HepG2 (cell line): Measurements from ENCODE around the gene MLLT10. TPM values are rescaled to one million over a fixed set of nuclear protein-coding genes. Genes with fewer than 3 reads are reported as not detected.

Experiments
- ASH2L ChIP-seq: fragments of 300-600, 200-600 bp; sonication (generic); IDR thresholded peaks from 2 replicates; pipeline ENCODE4 v1.7.0; 2017; ENCODE audit warnings: low read depth, mild to moderate bottlenecking, moderate library complexity, mixed read lengths, low read length; ENCODE audit not compliant: insufficient read length
- ATF6 ChIP-seq: sonication (generic); formaldehyde crosslinking; conservative IDR thresholded peaks from 2 replicates; pipeline ENCODE4 v1.4.0; 2020; ENCODE audit warnings: missing genetic modification reagents
- FOXC1 ChIP-seq: sonication (generic); formaldehyde crosslinking; IDR thresholded peaks from 2 replicates; pipeline ENCODE4 v1.8.0; 2022; ENCODE audit warnings: mild to moderate bottlenecking, missing genetic modification reagents, borderline replicate concordance
- IRX3 ChIP-seq: sonication (generic); formaldehyde crosslinking; IDR thresholded peaks from 2 replicates; pipeline ENCODE4 v1.8.1; 2023; ENCODE audit warnings: mild to moderate bottlenecking, low read depth, missing genetic modification reagents, borderline replicate concordance
- KLF11 ChIP-seq: IDR thresholded peaks from 2 replicates; pipeline ENCODE4 v1.6.1; 2016; ENCODE audit warnings: missing compliant biosample characterization
- NBN ChIP-seq: fragments of 450-650 bp; conservative IDR thresholded peaks from 2 replicates; pipeline ENCODE4 v1.6.1; 2017
- NFKB2 ChIP-seq: sonication (generic); formaldehyde crosslinking; IDR thresholded peaks from 2 replicates; pipeline ENCODE4 v1.4.0; 2020; ENCODE audit warnings: missing genetic modification reagents, borderline replicate concordance
- NFKBIZ ChIP-seq: IDR thresholded peaks from 2 replicates; pipeline ENCODE4 v1.6.1; 2018; ENCODE audit warnings: missing genetic modification reagents, missing compliant biosample characterization
- RAD21 ChIP-seq: fragments of 450-650 bp; formaldehyde crosslinking; IDR thresholded peaks from 2 replicates; pipeline ENCODE4 v1.5.0; 2020; ENCODE audit warnings: mild to moderate bottlenecking
- RORA ChIP-seq: sonication (generic); formaldehyde crosslinking; IDR thresholded peaks from 2 replicates; pipeline ENCODE4 v1.5.0; 2020; ENCODE audit warnings: mild to moderate bottlenecking, missing genetic modification reagents, moderate library complexity
- SOX6 ChIP-seq, 2 experiments: fragments of 450-650 bp in 1 of 2; sonication (generic) in 1 of 2; formaldehyde crosslinking in 1 of 2; IDR thresholded peaks; 2 replicates each; pipeline versions ENCODE4 v1.4.0 to v1.6.1; 2017 to 2020; ENCODE audit warnings: antibody characterized with exemption in 1 of 2, mild to moderate bottlenecking in 1 of 2, missing genetic modification reagents in 1 of 2
- ZKSCAN5 ChIP-seq: sonication (generic); formaldehyde crosslinking; IDR thresholded peaks from 2 replicates; pipeline ENCODE4 v1.5.1; 2020; ENCODE audit warnings: mild to moderate bottlenecking, missing genetic modification reagents
- ZNF12 ChIP-seq: sonication (generic); formaldehyde crosslinking; IDR thresholded peaks from 2 replicates; pipeline ENCODE4 v1.5.0; 2020; ENCODE audit warnings: missing genetic modification reagents
- ZNF354B ChIP-seq: sonication (generic); formaldehyde crosslinking; IDR thresholded peaks from 2 replicates; pipeline ENCODE4 v1.8.0; 2022; ENCODE audit warnings: mild to moderate bottlenecking, missing genetic modification reagents
- ZNF772 ChIP-seq: sonication (generic); formaldehyde crosslinking; IDR thresholded peaks from 2 replicates; pipeline ENCODE4 v1.5.0; 2020; ENCODE audit warnings: mild to moderate bottlenecking, missing genetic modification reagents
- polyA plus RNA-seq, 8 experiments: library from polyadenylated mRNA; depleted of rRNA in 3 of 8; stranded (reverse) in 7 of 8; unstranded in 1 of 8; fragments of >200 nt; fragmentation: Illumina TruSeq in 4 of 8; extraction: Trizol in 4 of 8; gene quantifications; 2 replicates each; pipeline versions ENCODE4 v1.2.1 to v1.2.3, GENCODE V29; 2011 to 2016; ENCODE audit warnings: low read depth in 4 of 8, missing spikeins in 1 of 8, mixed read lengths in 1 of 8; ENCODE audit not compliant: insufficient read depth in 1 of 8
- total RNA-seq, 5 experiments: library from RNA; depleted of rRNA; stranded (reverse); fragments of >200 nt; fragmentation: Illumina TruSeq; extraction: Trizol; gene quantifications; 2 replicates each; pipeline ENCODE4 v1.2.3, GENCODE V29; 2016; ENCODE audit warnings: low read depth in 1 of 5
- TF ChIP-seq, protein P1 (sequence below): sonication (generic); formaldehyde crosslinking; IDR thresholded peaks from 2 replicates; pipeline ENCODE4 v1.5.0; 2020; ENCODE audit warnings: missing genetic modification reagents

Gene MLLT10
- total and polyA plus RNA-seq, 2 of the 13 experiments (the other 11 are each of a cell fraction or from before 2014, with no cell fraction given) = 51.3 to 84.1 TPM

GRCh38 chr10:21535494-21535965, 1.5 kb downstream of the MLLT10 start (continued):
- TF ChIP-seq ZNF12 (no peak), NBN (no peak), SOX6 (IDR thresholded peaks at IDR 0.05) (no peak), SOX6 (CRISPR knock-in tag; IDR thresholded peaks at IDR 0.05) (no peak), IRX3 (peak; percentile 47; the same call in 1 of the 2 replicates), FOXC1 (CRISPR knock-in tag) (no peak), ZKSCAN5 (no peak), ZNF354B (CRISPR knock-in tag) (no peak), NFKBIZ (CRISPR knock-in tag) (no peak), NFKB2 (CRISPR knock-in tag) (no peak), RAD21 (CRISPR knock-in tag) (no peak), ATF6 (CRISPR knock-in tag) (no peak), KLF11 (CRISPR knock-in tag) (no peak), ASH2L (peak; percentile 44), ZNF772 (CRISPR knock-in tag) (no peak), RORA (no peak)
- TF ChIP-seq, protein P1, sequence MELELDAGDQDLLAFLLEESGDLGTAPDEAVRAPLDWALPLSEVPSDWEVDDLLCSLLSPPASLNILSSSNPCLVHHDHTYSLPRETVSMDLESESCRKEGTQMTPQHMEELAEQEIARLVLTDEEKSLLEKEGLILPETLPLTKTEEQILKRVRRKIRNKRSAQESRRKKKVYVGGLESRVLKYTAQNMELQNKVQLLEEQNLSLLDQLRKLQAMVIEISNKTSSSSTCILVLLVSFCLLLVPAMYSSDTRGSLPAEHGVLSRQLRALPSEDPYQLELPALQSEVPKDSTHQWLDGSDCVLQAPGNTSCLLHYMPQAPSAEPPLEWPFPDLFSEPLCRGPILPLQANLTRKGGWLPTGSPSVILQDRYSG (CRISPR knock-in tag) = no peak
